A549 (cell line): Measurements from ENCODE around the gene YIPF5. TPM values are rescaled to one million over a fixed set of nuclear protein-coding genes. Genes with fewer than 3 reads are reported as not detected.

Experiments
- ATAC-seq, 2 experiments: fragments of 200-7000 bp in 1 of 2; fragments of >200 bp in 1 of 2; cut with Nextera tagmentation in 1 of 2; cut with Tn5 transposase in 1 of 2; 3 replicates each; pipeline versions ENCODE4 v1.8.0 to v1.9.1; 2018 to 2020; ENCODE audit warnings: mild to moderate bottlenecking in 1 of 2, moderate library complexity in 1 of 2
- CTCF ChIA-PET: fragments of 300-600 bp; sonication (Branson Sonifier 250); formaldehyde crosslinking; extraction: SDS; loops from one replicate; lab custom pipeline; 2021; ENCODE audit warnings: antibody characterized with exemption, inconsistent platforms; lab: Yijun Ruan, JAX
- POLR2A ChIA-PET: fragments of 350-600 bp; formaldehyde crosslinking; extraction: SDS; loops from one replicate; lab custom pipeline; 2021; ENCODE audit warnings: antibody characterized with exemption, inconsistent platforms; lab: Yijun Ruan, JAX
- DNase-seq, 2 experiments: peaks; one replicate each; pipeline versions ENCODE4 v3.0.0 to v3.0.0-alpha.2; 2011 to 2016; ENCODE audit warnings: low read depth in 1 of 2, low spot score in 1 of 2
- FAIRE-seq: peaks from 2 replicates; lab custom pipeline; 2011; peaks lifted over from hg19 to GRCh38; lab: Jason Lieb, UNC
- H3K27ac ChIP-seq, 2 experiments: fragments of >200 bp; sonication (Bioruptor Twin); formaldehyde crosslinking; 3 replicates each; pipeline ENCODE4 v1.5.1; 2016 to 2017
- H3K4me1 ChIP-seq: fragments of >200 bp; sonication (Bioruptor Twin); formaldehyde crosslinking; 3 replicates; pipeline ENCODE4 v1.6.1; 2016
- H3K4me2 ChIP-seq: fragments of >200 bp; sonication (Bioruptor Twin); formaldehyde crosslinking; 3 replicates; pipeline ENCODE4 v1.6.1; 2016
- H3K4me3 ChIP-seq: fragments of >200 bp; sonication (Bioruptor Twin); formaldehyde crosslinking; 3 replicates; pipeline ENCODE4 v1.5.1; 2016
- H3K9me3 ChIP-seq: fragments of >200 bp; sonication (Bioruptor Twin); formaldehyde crosslinking; 3 replicates; pipeline ENCODE4 v1.6.1; 2016
- BHLHE40 ChIP-seq: IDR thresholded peaks from 2 replicates; pipeline ENCODE4 v1.6.1; 2012; ENCODE audit warnings: low read depth, low read length, inconsistent platforms
- CBX8 ChIP-seq: fragments of 200-600 bp; sonication (generic); IDR thresholded peaks from 2 replicates; pipeline ENCODE4 v1.6.1; 2016
- CEBPB ChIP-seq, 2 experiments: fragments of >200 bp in 1 of 2; sonication (Bioruptor Twin) in 1 of 2; formaldehyde crosslinking in 1 of 2; IDR thresholded peaks; 2 replicates each; pipeline ENCODE4 v1.6.1; 2012 to 2016
- CHD2 ChIP-seq: fragments of 150-350 bp; IDR thresholded peaks from 2 replicates; pipeline ENCODE4 v1.6.1; 2014; ENCODE audit warnings: low read length; ENCODE audit not compliant: partially characterized antibody
- CHD4 ChIP-seq: fragments of 200-600 bp; sonication (generic); IDR thresholded peaks from 2 replicates; pipeline ENCODE4 v1.6.1; 2016; ENCODE audit warnings: antibody characterized with exemption, mild to moderate bottlenecking, borderline replicate concordance
- FOSL2 ChIP-seq, 2 experiments: fragments of 450-650 bp in 1 of 2; fragments of >200 bp in 1 of 2; sonication (Bioruptor Twin) in 1 of 2; formaldehyde crosslinking; IDR thresholded peaks; 2 replicates each; pipeline versions ENCODE4 v1.5.0 to v1.6.1; 2016 to 2020; ENCODE audit warnings: mild to moderate bottlenecking in 1 of 2, moderate library complexity in 1 of 2
- FOXS1 ChIP-seq: fragments of 250-450 bp; sonication (Bioruptor Pico); IDR thresholded peaks from 2 replicates; pipeline ENCODE4 v1.5.0; 2020; ENCODE audit warnings: mild to moderate bottlenecking, moderate library complexity
- GATA3 ChIP-seq: IDR thresholded peaks from 2 replicates; pipeline ENCODE4 v1.6.1; 2012; ENCODE audit warnings: borderline replicate concordance
- HDAC2 ChIP-seq: fragments of 200-600 bp; sonication (generic); IDR thresholded peaks from 2 replicates; pipeline ENCODE4 v1.6.1; 2016
- HEYL ChIP-seq: fragments of 250-450 bp; sonication (Bioruptor Pico); IDR thresholded peaks from 2 replicates; pipeline ENCODE4 v1.8.0; 2021; ENCODE audit warnings: mild to moderate bottlenecking, moderate library complexity
- HOXB13 ChIP-seq: fragments of 250-450 bp; sonication (Bioruptor Pico); IDR thresholded peaks from 2 replicates; pipeline ENCODE4 v1.5.0; 2020; ENCODE audit warnings: low read depth, mild to moderate bottlenecking, moderate library complexity
- HOXB5 ChIP-seq: fragments of 250-450 bp; sonication (Bioruptor Pico); IDR thresholded peaks from 2 replicates; pipeline ENCODE4 v1.5.0; 2020; ENCODE audit warnings: mild to moderate bottlenecking, moderate library complexity
- JUN ChIP-seq, 2 experiments: fragments of >200 bp; sonication (Bioruptor Twin); formaldehyde crosslinking; IDR thresholded peaks; 2 replicates in 1 of 2; 3 replicates in 1 of 2; pipeline ENCODE4 v1.6.1; 2016 to 2017
- KDM5A ChIP-seq: fragments of 200-600 bp; sonication (generic); IDR thresholded peaks from 2 replicates; pipeline ENCODE4 v1.6.1; 2016; ENCODE audit warnings: antibody characterized with exemption, mild to moderate bottlenecking
- MAFK ChIP-seq: fragments of 450-650 bp; IDR thresholded peaks from 2 replicates; pipeline ENCODE4 v1.6.1; 2014; ENCODE audit not compliant: partially characterized antibody
- MYC ChIP-seq: IDR thresholded peaks from 2 replicates; pipeline ENCODE4 v1.6.1; 2012; ENCODE audit warnings: mild to moderate bottlenecking, inconsistent platforms, low read length, improper control_type of control experiment, borderline replicate concordance
- NFE2L2 ChIP-seq: fragments of 150-350 bp; conservative IDR thresholded peaks from 2 replicates; pipeline ENCODE4 v1.6.1; 2014; ENCODE audit warnings: low read length
- NR3C1 ChIP-seq: fragments of >200 bp; sonication (Bioruptor Twin); formaldehyde crosslinking; IDR thresholded peaks from 3 replicates; pipeline ENCODE4 v1.6.1; 2017
- POLR2AphosphoS2 ChIP-seq: conservative IDR thresholded peaks from 2 replicates; pipeline ENCODE4 v1.6.1; 2012; ENCODE audit warnings: low read length, improper control_type of control experiment, inconsistent platforms
- RAD21 ChIP-seq, 2 experiments: fragments of >200 bp in 1 of 2; sonication (Bioruptor Twin) in 1 of 2; formaldehyde crosslinking in 1 of 2; IDR thresholded peaks in 1 of 2; conservative IDR thresholded peaks in 1 of 2; 2 replicates in 1 of 2; 3 replicates in 1 of 2; pipeline ENCODE4 v1.6.1; 2012 to 2018; ENCODE audit warnings: inconsistent platforms in 1 of 2
- RCOR1 ChIP-seq: fragments of 150-350 bp; IDR thresholded peaks from 2 replicates; pipeline ENCODE4 v1.6.1; 2014; ENCODE audit warnings: antibody characterized with exemption, low read length, low read depth
- RFX5 ChIP-seq: fragments of 450-650 bp; IDR thresholded peaks from 2 replicates; pipeline ENCODE4 v1.7.1; 2014; ENCODE audit warnings: antibody characterized with exemption, mild to moderate bottlenecking, moderate library complexity
- SMC3 ChIP-seq: fragments of >200 bp; sonication (Bioruptor Twin); formaldehyde crosslinking; IDR thresholded peaks from 3 replicates; pipeline ENCODE4 v1.6.1; 2018; ENCODE audit warnings: inconsistent platforms
- SREBF2 ChIP-seq: fragments of 450-650 bp; IDR thresholded peaks from 2 replicates; pipeline ENCODE4 v1.6.1; 2014; ENCODE audit warnings: mild to moderate bottlenecking, moderate library complexity
- ZC3H11A ChIP-seq: fragments of 450-650 bp; IDR thresholded peaks from 2 replicates; pipeline ENCODE4 v1.6.1; 2014; ENCODE audit warnings: antibody characterized with exemption, mild to moderate bottlenecking
- ZFP36 ChIP-seq: fragments of 450-650 bp; IDR thresholded peaks from 2 replicates; pipeline ENCODE4 v1.6.1; 2014; ENCODE audit warnings: borderline replicate concordance; ENCODE audit not compliant: partially characterized antibody
- WGBS: methylation state at CpG from one replicate; pipeline ENCODE4 v1.1.6; 2017; ENCODE audit errors: missing lambda C conversion rate; 5-methylcytosine and 5-hydroxymethylcytosine counted together
- polyA plus RNA-seq, 4 experiments: library from polyadenylated mRNA; depleted of rRNA in 3 of 4; stranded (reverse); fragments of >200 nt; fragmentation: RNase III in 1 of 4; extraction: RNeasy Plus Mini Kit Qiagen cat#74134 plus additional on column Dnase treatment in 1 of 4; gene quantifications; 2 replicates in 3 of 4; 3 replicates in 1 of 4; pipeline ENCODE4 v1.2.3, GENCODE V29; 2011 to 2017
- TF ChIP-seq, protein P1 (sequence below): fragments of 150-350 bp; IDR thresholded peaks from 2 replicates; pipeline ENCODE4 v1.6.1; 2014; ENCODE audit warnings: low read depth, mild to moderate bottlenecking, low read length
- TF ChIP-seq, protein P2 (sequence below): fragments of 200-600 bp; sonication (generic); IDR thresholded peaks from 2 replicates; pipeline ENCODE4 v1.6.1; 2016; ENCODE audit warnings: antibody characterized with exemption, mild to moderate bottlenecking, moderate library complexity
- TF ChIP-seq, protein P3 (sequence below): fragments of >200 bp; sonication (Bioruptor Twin); formaldehyde crosslinking; IDR thresholded peaks from 2 replicates; pipeline ENCODE4 v1.6.1; 2016

Gene YIPF5
- polyA plus RNA-seq, 2 of the 4 experiments (the other 2 are of a cell fraction): 54.9 to 80.2 TPM

DNA sequence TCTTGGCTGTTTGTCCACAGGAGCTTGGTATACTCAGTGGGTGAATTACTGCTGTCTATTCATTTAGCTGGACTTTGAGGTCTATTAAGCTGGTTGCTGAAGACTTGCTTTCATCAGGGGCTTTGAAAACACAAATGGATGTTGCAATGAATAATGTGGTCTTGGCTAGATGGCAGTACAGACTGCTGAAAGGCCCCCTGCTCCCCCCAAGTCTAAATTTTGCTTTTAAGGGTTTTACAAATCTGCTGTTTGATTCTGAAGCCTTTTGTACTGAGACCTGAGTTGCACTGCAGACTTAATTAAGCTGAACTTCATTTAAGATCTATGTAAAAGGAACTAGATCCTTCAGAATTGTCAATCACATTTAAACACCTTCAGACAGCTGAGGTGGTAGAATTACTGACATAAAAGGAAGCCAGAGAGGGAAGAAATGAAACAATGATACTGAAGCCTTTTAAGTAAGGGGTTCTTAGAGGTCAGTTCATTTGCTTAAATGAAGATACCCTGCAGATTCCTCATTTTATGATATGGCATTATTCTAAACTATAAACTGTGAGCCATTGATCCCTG lies 37.5 kb upstream of the YIPF5 start:
- FAIRE-seq (no peak), ATAC-seq (no peak), DNase-seq (no peak)
- CTCF ChIA-PET: interaction anchor here (0.8 to 1.8 kb wide), 3 partner anchors 17 to 1617 kb away, joined by 3 to 6 read pairs (median 3); no protein-coding TSS in a partner anchor
- no peak overlapping the region for H3K4me3 ChIP-seq
- H3K4me1 ChIP-seq: peaks cover 9% of the 10 kb centered on the region; the same call in 1 of the 3 replicates
- no peak for TF ChIP-seq MAFK
- TF ChIP-seq KDM5A: no peak
- TF ChIP-seq ZC3H11A: no peak
- TF ChIP-seq HEYL (CRISPR knock-in tag): no peak
- TF ChIP-seq CEBPB (IDR thresholded peaks at IDR 0.05): no peak
- no peak for TF ChIP-seq HOXB5 (CRISPR knock-in tag)
- TF ChIP-seq ZFP36: no peak
- TF ChIP-seq CBX8: no peak
- TF ChIP-seq NFE2L2: no peak
- TF ChIP-seq, protein P1, sequence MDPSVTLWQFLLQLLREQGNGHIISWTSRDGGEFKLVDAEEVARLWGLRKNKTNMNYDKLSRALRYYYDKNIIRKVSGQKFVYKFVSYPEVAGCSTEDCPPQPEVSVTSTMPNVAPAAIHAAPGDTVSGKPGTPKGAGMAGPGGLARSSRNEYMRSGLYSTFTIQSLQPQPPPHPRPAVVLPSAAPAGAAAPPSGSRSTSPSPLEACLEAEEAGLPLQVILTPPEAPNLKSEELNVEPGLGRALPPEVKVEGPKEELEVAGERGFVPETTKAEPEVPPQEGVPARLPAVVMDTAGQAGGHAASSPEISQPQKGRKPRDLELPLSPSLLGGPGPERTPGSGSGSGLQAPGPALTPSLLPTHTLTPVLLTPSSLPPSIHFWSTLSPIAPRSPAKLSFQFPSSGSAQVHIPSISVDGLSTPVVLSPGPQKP: no peak
- TF ChIP-seq FOSL2 (IDR thresholded peaks at IDR 0.05): no peak
- no peak for TF ChIP-seq FOSL2 (CRISPR knock-in tag; IDR thresholded peaks at IDR 0.05)
- TF ChIP-seq CHD4: no peak
- no peak for TF ChIP-seq MYC
- TF ChIP-seq CHD2: no peak
- no peak for TF ChIP-seq JUN (IDR thresholded peaks at IDR 0.05)
- no peak for TF ChIP-seq POLR2AphosphoS2
- POLR2A ChIA-PET: no interaction called here
- H3K4me2 ChIP-seq: no peak overlapping the region
- no peak overlapping the region for H3K27ac ChIP-seq
- no peaks in the 10 kb centered on the region for H3K9me3 ChIP-seq

DNA sequence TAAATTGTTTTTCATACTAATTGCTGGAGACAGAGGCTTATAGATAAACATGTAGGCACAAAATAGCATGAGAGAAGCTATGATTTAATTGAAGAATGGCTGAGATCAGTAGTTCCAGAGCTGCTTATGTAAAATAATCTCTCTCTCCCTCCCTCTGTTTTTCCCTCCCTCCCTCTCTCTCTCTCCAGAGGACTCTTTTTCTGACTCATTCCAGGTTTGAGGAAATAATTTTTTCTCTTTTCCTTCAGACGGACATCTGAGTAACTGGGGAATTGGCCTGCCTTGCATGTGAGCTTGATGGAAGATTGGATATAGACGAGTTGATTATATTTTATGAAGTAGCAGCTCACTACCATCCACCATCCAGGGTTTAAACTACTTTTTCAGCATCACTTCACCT lies 35.7 kb upstream of the YIPF5 start:
- no peak overlapping the region for H3K27ac ChIP-seq
- FAIRE-seq: no peak
- peaks cover 20% of the 10 kb centered on the region; the same call in 2 of the 3 replicates for H3K4me1 ChIP-seq
- CTCF ChIA-PET: interaction anchor here (0.8 to 3.2 kb wide), 7 partner anchors 8 to 1924 kb away, joined by 3 to 23 read pairs (median 5); no protein-coding TSS in a partner anchor
- H3K4me2 ChIP-seq: peak overlapping the region; percentile 90; the same call in 1 of the 3 replicates
- TF ChIP-seq RCOR1: no peak
- TF ChIP-seq RAD21 (conservative IDR thresholded peaks at IDR 0.05 in 1 of 2, IDR thresholded peaks at IDR 0.05 in 1 of 2): no peak
- TF ChIP-seq SMC3: no peak
- TF ChIP-seq GATA3: no peak
- no peak for TF ChIP-seq POLR2AphosphoS2
- TF ChIP-seq HOXB13 (CRISPR knock-in tag): no peak
- TF ChIP-seq FOXS1 (CRISPR knock-in tag): no peak
- TF ChIP-seq NR3C1: no peak
- TF ChIP-seq BHLHE40: no peak
- TF ChIP-seq HDAC2: no peak
- TF ChIP-seq, protein P2, sequence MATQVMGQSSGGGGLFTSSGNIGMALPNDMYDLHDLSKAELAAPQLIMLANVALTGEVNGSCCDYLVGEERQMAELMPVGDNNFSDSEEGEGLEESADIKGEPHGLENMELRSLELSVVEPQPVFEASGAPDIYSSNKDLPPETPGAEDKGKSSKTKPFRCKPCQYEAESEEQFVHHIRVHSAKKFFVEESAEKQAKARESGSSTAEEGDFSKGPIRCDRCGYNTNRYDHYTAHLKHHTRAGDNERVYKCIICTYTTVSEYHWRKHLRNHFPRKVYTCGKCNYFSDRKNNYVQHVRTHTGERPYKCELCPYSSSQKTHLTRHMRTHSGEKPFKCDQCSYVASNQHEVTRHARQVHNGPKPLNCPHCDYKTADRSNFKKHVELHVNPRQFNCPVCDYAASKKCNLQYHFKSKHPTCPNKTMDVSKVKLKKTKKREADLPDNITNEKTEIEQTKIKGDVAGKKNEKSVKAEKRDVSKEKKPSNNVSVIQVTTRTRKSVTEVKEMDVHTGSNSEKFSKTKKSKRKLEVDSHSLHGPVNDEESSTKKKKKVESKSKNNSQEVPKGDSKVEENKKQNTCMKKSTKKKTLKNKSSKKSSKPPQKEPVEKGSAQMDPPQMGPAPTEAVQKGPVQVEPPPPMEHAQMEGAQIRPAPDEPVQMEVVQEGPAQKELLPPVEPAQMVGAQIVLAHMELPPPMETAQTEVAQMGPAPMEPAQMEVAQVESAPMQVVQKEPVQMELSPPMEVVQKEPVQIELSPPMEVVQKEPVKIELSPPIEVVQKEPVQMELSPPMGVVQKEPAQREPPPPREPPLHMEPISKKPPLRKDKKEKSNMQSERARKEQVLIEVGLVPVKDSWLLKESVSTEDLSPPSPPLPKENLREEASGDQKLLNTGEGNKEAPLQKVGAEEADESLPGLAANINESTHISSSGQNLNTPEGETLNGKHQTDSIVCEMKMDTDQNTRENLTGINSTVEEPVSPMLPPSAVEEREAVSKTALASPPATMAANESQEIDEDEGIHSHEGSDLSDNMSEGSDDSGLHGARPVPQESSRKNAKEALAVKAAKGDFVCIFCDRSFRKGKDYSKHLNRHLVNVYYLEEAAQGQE: no peak
- TF ChIP-seq, protein P3, sequence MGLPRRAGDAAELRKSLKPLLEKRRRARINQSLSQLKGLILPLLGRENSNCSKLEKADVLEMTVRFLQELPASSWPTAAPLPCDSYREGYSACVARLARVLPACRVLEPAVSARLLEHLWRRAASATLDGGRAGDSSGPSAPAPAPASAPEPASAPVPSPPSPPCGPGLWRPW: no peak
- TF ChIP-seq RFX5: no peak
- TF ChIP-seq JUN (IDR thresholded peaks at IDR 0.05): no peak
- TF ChIP-seq SREBF2: no peak
- TF ChIP-seq, all 56 proteins: peak for 0
- POLR2A ChIA-PET: no interaction called here
- WGBS: 52% methylated on average over 2 of the region's 2 CpGs
- Histone ChIP-seq H3K9me3 (no peaks in the 10 kb centered on the region), H3K4me3 (no peak overlapping the region; the same call in 2 of the 3 replicates)
- DNase-seq: no peak
- ATAC-seq: no peak
